Endothelial cell of umbilical vein (primary cell): ENCODE results near the gene ITPRID1. TPM values are rescaled to one million over a fixed set of nuclear protein-coding genes. Genes with fewer than 3 reads are reported as not detected.

Experiments
- BruUV-seq: library from RNA; stranded (reverse); fragments of 400-500 nt; replicated peaks from 2 replicates; lab custom pipeline; 2021; lab: Mats Ljungman, UMichigan
- CTCF ChIA-PET: fragments of 300-600, 350-600 bp; sonication (Branson Sonifier 250); formaldehyde crosslinking; loops from one replicate; lab custom pipeline; 2021; ENCODE audit warnings: antibody characterized with exemption, inconsistent platforms; lab: Charles Lee
- POLR2A ChIA-PET: fragments of 300-600, 350-600 bp; sonication (Branson Sonifier 250); formaldehyde crosslinking; loops from one replicate; lab custom pipeline; 2021; ENCODE audit warnings: antibody characterized with exemption, inconsistent platforms; lab: Charles Lee
- DNase-seq: peaks from one replicate; pipeline ENCODE4 v3.0.0-alpha.2; 2011; ENCODE audit warnings: low read depth, low spot score
- FAIRE-seq: peaks from 2 replicates; lab custom pipeline; 2011; peaks lifted over from hg19 to GRCh38; lab: Jason Lieb, UNC
- H2AFZ ChIP-seq: 2 replicates; pipeline ENCODE4 v1.6.0; 2012; ENCODE audit warnings: low read depth, low read length, control low read depth, inconsistent platforms
- H3K27ac ChIP-seq: 2 replicates; pipeline ENCODE4 v1.5.1; 2011; ENCODE audit warnings: low read depth, mild to moderate bottlenecking, control low read depth, low read length, moderate library complexity; ENCODE audit not compliant: insufficient read depth
- H3K27me3 ChIP-seq, 2 experiments: 2 replicates each; pipeline versions ENCODE4 v1.6.0 to v1.6.1; 2011; ENCODE audit warnings: low read length in 2 of 2, mixed read lengths in 1 of 2; ENCODE audit not compliant: control insufficient read depth in 2 of 2, insufficient read depth in 2 of 2
- H3K36me3 ChIP-seq, 2 experiments: 2 replicates in 1 of 2; 3 replicates in 1 of 2; pipeline ENCODE4 v1.5.1; 2011; ENCODE audit warnings: low read length in 2 of 2, mild to moderate bottlenecking in 1 of 2, moderate library complexity in 1 of 2; ENCODE audit not compliant: control insufficient read depth in 2 of 2, insufficient read depth in 2 of 2; ENCODE audit errors: extremely low read depth in 1 of 2
- H3K4me1 ChIP-seq: 3 replicates; pipeline ENCODE4 v1.5.1; 2011; ENCODE audit warnings: mild to moderate bottlenecking, low read length; ENCODE audit not compliant: control insufficient read depth, insufficient read depth; ENCODE audit errors: extremely low read depth
- H3K4me2 ChIP-seq: 2 replicates; pipeline ENCODE4 v1.6.1; 2011; ENCODE audit warnings: low read length, control low read depth, mixed read lengths; ENCODE audit not compliant: insufficient read depth
- H3K4me3 ChIP-seq, 3 experiments: fragments of 200-600 bp in 1 of 3; sonication (generic), shearing (Covaris generic) in 1 of 3; replicated peaks in 1 of 3; 2 replicates each; pipeline ENCODE4 v1.5.1; 2011 to 2016; ENCODE audit warnings: control low read depth in 3 of 3, low read length in 3 of 3, mild to moderate bottlenecking in 2 of 3, inconsistent platforms in 1 of 3, low read depth in 1 of 3, moderate library complexity in 1 of 3; ENCODE audit not compliant: insufficient read depth in 1 of 3
- H3K79me2 ChIP-seq: 2 replicates; pipeline ENCODE4 v1.6.0; 2012; ENCODE audit warnings: low read length, inconsistent platforms; ENCODE audit not compliant: control insufficient read depth, insufficient read depth
- H3K9ac ChIP-seq: replicated peaks from 2 replicates; pipeline ENCODE3; 2011; ENCODE audit warnings: low read length, control low read depth; ENCODE audit not compliant: insufficient read depth; ENCODE audit errors: extremely low read depth
- H3K9me1 ChIP-seq: replicated peaks from 3 replicates; pipeline ENCODE4 v1.6.0; 2011; ENCODE audit warnings: mild to moderate bottlenecking, low read length; ENCODE audit not compliant: control insufficient read depth, insufficient read depth; ENCODE audit errors: extremely low read depth
- H3K9me3 ChIP-seq: replicated peaks from 2 replicates; pipeline ENCODE4 v1.5.1; 2012; ENCODE audit warnings: low read length, inconsistent platforms; ENCODE audit not compliant: control insufficient read depth, insufficient read depth
- H4K20me1 ChIP-seq: replicated peaks from 2 replicates; pipeline ENCODE3; 2011; ENCODE audit warnings: mild to moderate bottlenecking, low read length; ENCODE audit not compliant: control insufficient read depth, insufficient read depth; ENCODE audit errors: extremely low read depth
- CTCF ChIP-seq, 2 donors: IDR thresholded peaks; 1 replicate in 1 of 2; 2 replicates in 1 of 2; pipeline ENCODE4 v1.5.1; 2011; ENCODE audit warnings: low read length in 2 of 2, mild to moderate bottlenecking in 2 of 2, moderate library complexity in 2 of 2, control low read depth in 1 of 2, inconsistent platforms in 1 of 2, low read depth in 1 of 2; ENCODE audit not compliant: insufficient read depth in 1 of 2; ENCODE audit errors: extremely low read depth in 1 of 2
- EZH2 ChIP-seq: IDR thresholded peaks from 2 replicates; pipeline ENCODE4 v1.6.1; 2012; ENCODE audit warnings: borderline replicate concordance, low read depth, mild to moderate bottlenecking, moderate library complexity, low read length, inconsistent platforms; ENCODE audit not compliant: severe bottlenecking
- FOS ChIP-seq: IDR thresholded peaks from 2 replicates; pipeline ENCODE4 v1.6.1; 2011; ENCODE audit warnings: mild to moderate bottlenecking, low read length, moderate library complexity, borderline replicate concordance; ENCODE audit not compliant: insufficient read depth
- GATA2 ChIP-seq: IDR thresholded peaks from 2 replicates; pipeline ENCODE4 v1.7.0; 2011; ENCODE audit warnings: low read depth, mild to moderate bottlenecking, moderate library complexity, mixed read lengths, low read length; ENCODE audit not compliant: insufficient read length, insufficient read depth
- JUN ChIP-seq: IDR thresholded peaks from 2 replicates; pipeline ENCODE4 v1.6.1; 2011; ENCODE audit warnings: borderline replicate concordance, low read depth; ENCODE audit not compliant: insufficient read length, insufficient read depth
- MAX ChIP-seq: IDR thresholded peaks from 2 replicates; pipeline ENCODE4 v1.6.1; 2011; ENCODE audit not compliant: insufficient read depth, insufficient read length
- MYC ChIP-seq: IDR thresholded peaks from one replicate; pipeline ENCODE4 v1.6.1; 2011; ENCODE audit warnings: mild to moderate bottlenecking, low read depth, low read length
- POLR2A ChIP-seq: IDR thresholded peaks from 2 replicates; pipeline ENCODE4 v1.6.1; 2012; ENCODE audit warnings: low read depth, mild to moderate bottlenecking, control low read depth, low read length
- POLR2AphosphoS5 ChIP-seq: IDR thresholded peaks from 2 replicates; pipeline ENCODE4 v1.6.1; 2012; ENCODE audit warnings: low read depth, mild to moderate bottlenecking, control low read depth, low read length, moderate library complexity; ENCODE audit not compliant: insufficient read depth
- dilution Hi-C: fragments of 300-500 bp; cut with MboI; formaldehyde crosslinking; loops from one replicate; pipeline ENCODE4 v1.15.0; 2019; ENCODE audit warnings: low sequenced_read_pairs; ENCODE audit not compliant: extremely low pct_ligation_motif_present
- intact Hi-C: fragments of 100-400 bp; cut with micrococcal nuclease; formaldehyde crosslinking; loops from one replicate; pipeline ENCODE4 v1.10.0; 2022
- polyA plus RNA-seq, 4 experiments: library from polyadenylated mRNA; depleted of rRNA in 3 of 4; stranded (reverse) in 3 of 4; unstranded in 1 of 4; fragments of >200 nt; gene quantifications; 2 replicates each; pipeline versions ENCODE4 v1.2.1 to v1.2.3, GENCODE V29; 2011 to 2012; ENCODE audit warnings: missing spikeins in 1 of 4
- total RNA-seq: library from RNA; stranded (reverse); gene quantifications from 2 replicates; pipeline ENCODE4 v1.2.3, GENCODE V29; 2021

The ITPRID1 gene
- total and polyA plus RNA-seq, 2 donors (not counting 3 experiments of a cell fraction or from before 2014, with no cell fraction given): not detected

GRCh38 chr7:31464601-31465000, 49.3 kb upstream of the ITPRID1 start:
- BruUV-seq: no TSS peak
- Histone ChIP-seq H3K27ac (no peak overlapping the region), H3K9ac (no peak overlapping the region), H3K4me1 (no peaks in the 10 kb centered on the region), H3K9me1 (no peaks in the 10 kb centered on the region), H4K20me1 (no peaks in the 10 kb centered on the region), H3K9me3 (no peaks in the 10 kb centered on the region), H2AFZ (no peak overlapping the region), H3K36me3 (no peaks in the 10 kb centered on the region), H3K4me3 (no peak overlapping the region), H3K27me3 (no peaks in the 10 kb centered on the region), H3K79me2 (no peaks in the 10 kb centered on the region), H3K4me2 (no peak overlapping the region)
- no peak for DNase-seq
- ChIA-PET CTCF (interaction anchor here (2.8 kb wide), 1 partner anchor 21 kb away, joined by 11 read pairs; no protein-coding TSS in a partner anchor), POLR2A (no interaction called here)
- no peak for FAIRE-seq
- intact Hi-C loops (no loop called here), dilution Hi-C loops (no loop called here)
- TF ChIP-seq MAX: no peak
- no peak for TF ChIP-seq GATA2
- TF ChIP-seq POLR2AphosphoS5: no peak
- no peak for TF ChIP-seq FOS
- TF ChIP-seq POLR2A: no peak

- Histone ChIP-seq H3K4me2 (no peak overlapping the region), H3K27ac (no peak overlapping the region), H3K9ac (no peak overlapping the region), H3K36me3 (no peaks in the 10 kb centered on the region), H3K4me1 (no peaks in the 10 kb centered on the region), H3K4me3 (no peak overlapping the region), H3K79me2 (no peaks in the 10 kb centered on the region), H3K9me3 (no peaks in the 10 kb centered on the region), H4K20me1 (no peaks in the 10 kb centered on the region), H3K27me3 (no peaks in the 10 kb centered on the region), H3K9me1 (no peaks in the 10 kb centered on the region), H2AFZ (no peak overlapping the region)
- dilution Hi-C loops (no loop called here), intact Hi-C loops (no loop called here)
- DNase-seq: no peak
- BruUV-seq: no TSS peak
- POLR2A ChIA-PET: no interaction called here
- no peak for TF ChIP-seq JUN
- TF ChIP-seq MAX: no peak
- no peak for TF ChIP-seq MYC
- no peak for TF ChIP-seq FOS
- no peak for TF ChIP-seq GATA2
- TF ChIP-seq EZH2: no peak
- no peak for TF ChIP-seq CTCF (IDR thresholded peaks at IDR 0.05; ENCODE audit: extremely low read depth in 1 of 2, insufficient read depth in 1 of 2, low read depth in 1 of 2, low read length in 2 of 2)
- no peak for TF ChIP-seq POLR2A
- no peak for TF ChIP-seq POLR2AphosphoS5
- FAIRE-seq: no peak
- CTCF ChIA-PET: interaction anchor here (2.8 kb wide), 1 partner anchor 22 kb away, joined by 11 read pairs; no protein-coding TSS in a partner anchor
Observed at GRCh38 chr7:31465285-31465684, 48.6 kb upstream of the ITPRID1 start.
